Panc1 (cell line): ENCODE data around the gene PRKAB2.

Source experiments
- CTCF ChIP-seq: fragments of 450-650 bp; IDR thresholded peaks from 2 replicates; pipeline ENCODE4 v1.5.1; 2017; ENCODE audit warnings: mild to moderate bottlenecking
- REST ChIP-seq, 2 experiments: IDR thresholded peaks; 2 replicates each; pipeline ENCODE4 v1.6.1; 2011 to 2012; ENCODE audit warnings: low read depth in 2 of 2, control low read depth in 1 of 2, low read length in 1 of 2, mild to moderate bottlenecking in 1 of 2, moderate library complexity in 1 of 2; ENCODE audit not compliant: insufficient read depth in 1 of 2

GRCh38 chr1:147171399-147172167 lies 687 bp downstream of the PRKAB2 start:
- TF ChIP-seq CTCF (no peak), REST (IDR thresholded peaks at IDR 0.05; ENCODE audit: insufficient read depth in 1 of 2, low read depth in 2 of 2, low read length in 1 of 2) (no peak)
